H1 (cell line): ENCODE results near the gene TBC1D9B. TPM values are rescaled to one million over a fixed set of nuclear protein-coding genes. Genes with fewer than 3 reads are reported as not detected.

Experiments used
- CEBPB ChIP-seq: IDR thresholded peaks from 2 replicates; pipeline ENCODE4 v1.6.1; 2012; ENCODE audit warnings: low read depth, low read length
- KDM1A ChIP-seq: fragments of 200-600, 300-600 bp; sonication (generic); IDR thresholded peaks from 2 replicates; pipeline ENCODE4 v1.7.1; 2016; ENCODE audit warnings: mild to moderate bottlenecking, low read length, borderline replicate concordance
- NANOG ChIP-seq: IDR thresholded peaks from 2 replicates; pipeline ENCODE4 v1.6.1; 2011; ENCODE audit warnings: low read length, low read depth, mild to moderate bottlenecking, inconsistent platforms; ENCODE audit not compliant: insufficient read depth, poor library complexity, severe bottlenecking
- polyA plus RNA-seq, 7 experiments: library from polyadenylated mRNA; depleted of rRNA in 3 of 7; stranded (reverse) in 5 of 7; unstranded in 2 of 7; fragments of >200 nt in 5 of 7; fragments of 200-250 nt in 2 of 7; gene quantifications; 1 replicate in 5 of 7; 2 replicates in 1 of 7; 4 replicates in 1 of 7; pipeline versions ENCODE4 v1.2.1 to v1.2.3, GENCODE V29; 2011 to 2013; ENCODE audit warnings: missing spikeins in 2 of 7, mixed read lengths in 2 of 7
- total RNA-seq: library from RNA; stranded (reverse); fragmentation: NEBNext Ultra II Directional; extraction: Animal tissue kit (Norgen Biotek cat#: 25700); gene quantifications from 2 replicates; pipeline ENCODE4 v1.2.1, GENCODE V29; 2021
- TF ChIP-seq, protein P1 (sequence below): fragments of 300-600 bp; sonication (generic); IDR thresholded peaks from 2 replicates; pipeline ENCODE4 v1.7.1; 2012; ENCODE audit warnings: low read length, moderate library complexity, mild to moderate bottlenecking, inconsistent platforms; ENCODE audit not compliant: insufficient replicate concordance

TBC1D9B gene
- total and polyA plus RNA-seq, 2 of the 8 experiments (the other 6 are each of a cell fraction or from before 2014, with no cell fraction given) = 33.6 to 57.1 TPM

DNA sequence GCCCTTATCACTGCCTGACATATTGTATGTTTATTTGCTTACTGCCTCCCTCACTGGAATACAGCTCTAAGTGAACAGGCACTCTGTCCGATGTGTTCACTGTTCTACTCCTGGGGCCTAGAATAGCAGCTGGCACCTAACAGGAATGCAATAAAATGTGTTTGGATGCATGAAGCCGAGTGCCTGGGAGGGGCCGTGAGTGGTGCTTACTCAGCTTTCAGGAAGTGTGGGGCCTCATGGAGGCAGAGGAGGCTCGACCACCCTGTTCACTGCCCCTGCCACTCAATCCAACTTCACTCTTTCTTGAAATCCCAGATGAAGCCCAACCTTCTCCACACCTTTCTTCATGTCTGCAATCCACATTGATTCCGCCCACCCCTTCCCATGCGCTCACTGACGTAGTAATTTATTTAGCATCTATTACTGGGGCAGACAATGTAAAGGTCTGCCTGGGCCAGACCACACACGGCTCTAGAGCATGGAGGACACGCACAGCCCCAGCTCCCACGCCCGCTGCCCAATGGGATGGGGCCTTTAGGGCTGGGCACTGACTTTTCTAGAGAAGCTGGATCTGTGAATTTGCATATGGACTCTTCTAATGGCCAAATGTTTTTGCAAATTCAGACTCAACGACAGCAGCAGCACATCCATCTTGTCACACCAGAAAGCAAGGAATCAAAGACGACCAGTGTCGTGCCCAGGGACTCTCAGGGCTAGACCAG lies 21.3 kb downstream of the TBC1D9B start (continued):
- TF ChIP-seq CEBPB = no peak
- TF ChIP-seq, protein P1, sequence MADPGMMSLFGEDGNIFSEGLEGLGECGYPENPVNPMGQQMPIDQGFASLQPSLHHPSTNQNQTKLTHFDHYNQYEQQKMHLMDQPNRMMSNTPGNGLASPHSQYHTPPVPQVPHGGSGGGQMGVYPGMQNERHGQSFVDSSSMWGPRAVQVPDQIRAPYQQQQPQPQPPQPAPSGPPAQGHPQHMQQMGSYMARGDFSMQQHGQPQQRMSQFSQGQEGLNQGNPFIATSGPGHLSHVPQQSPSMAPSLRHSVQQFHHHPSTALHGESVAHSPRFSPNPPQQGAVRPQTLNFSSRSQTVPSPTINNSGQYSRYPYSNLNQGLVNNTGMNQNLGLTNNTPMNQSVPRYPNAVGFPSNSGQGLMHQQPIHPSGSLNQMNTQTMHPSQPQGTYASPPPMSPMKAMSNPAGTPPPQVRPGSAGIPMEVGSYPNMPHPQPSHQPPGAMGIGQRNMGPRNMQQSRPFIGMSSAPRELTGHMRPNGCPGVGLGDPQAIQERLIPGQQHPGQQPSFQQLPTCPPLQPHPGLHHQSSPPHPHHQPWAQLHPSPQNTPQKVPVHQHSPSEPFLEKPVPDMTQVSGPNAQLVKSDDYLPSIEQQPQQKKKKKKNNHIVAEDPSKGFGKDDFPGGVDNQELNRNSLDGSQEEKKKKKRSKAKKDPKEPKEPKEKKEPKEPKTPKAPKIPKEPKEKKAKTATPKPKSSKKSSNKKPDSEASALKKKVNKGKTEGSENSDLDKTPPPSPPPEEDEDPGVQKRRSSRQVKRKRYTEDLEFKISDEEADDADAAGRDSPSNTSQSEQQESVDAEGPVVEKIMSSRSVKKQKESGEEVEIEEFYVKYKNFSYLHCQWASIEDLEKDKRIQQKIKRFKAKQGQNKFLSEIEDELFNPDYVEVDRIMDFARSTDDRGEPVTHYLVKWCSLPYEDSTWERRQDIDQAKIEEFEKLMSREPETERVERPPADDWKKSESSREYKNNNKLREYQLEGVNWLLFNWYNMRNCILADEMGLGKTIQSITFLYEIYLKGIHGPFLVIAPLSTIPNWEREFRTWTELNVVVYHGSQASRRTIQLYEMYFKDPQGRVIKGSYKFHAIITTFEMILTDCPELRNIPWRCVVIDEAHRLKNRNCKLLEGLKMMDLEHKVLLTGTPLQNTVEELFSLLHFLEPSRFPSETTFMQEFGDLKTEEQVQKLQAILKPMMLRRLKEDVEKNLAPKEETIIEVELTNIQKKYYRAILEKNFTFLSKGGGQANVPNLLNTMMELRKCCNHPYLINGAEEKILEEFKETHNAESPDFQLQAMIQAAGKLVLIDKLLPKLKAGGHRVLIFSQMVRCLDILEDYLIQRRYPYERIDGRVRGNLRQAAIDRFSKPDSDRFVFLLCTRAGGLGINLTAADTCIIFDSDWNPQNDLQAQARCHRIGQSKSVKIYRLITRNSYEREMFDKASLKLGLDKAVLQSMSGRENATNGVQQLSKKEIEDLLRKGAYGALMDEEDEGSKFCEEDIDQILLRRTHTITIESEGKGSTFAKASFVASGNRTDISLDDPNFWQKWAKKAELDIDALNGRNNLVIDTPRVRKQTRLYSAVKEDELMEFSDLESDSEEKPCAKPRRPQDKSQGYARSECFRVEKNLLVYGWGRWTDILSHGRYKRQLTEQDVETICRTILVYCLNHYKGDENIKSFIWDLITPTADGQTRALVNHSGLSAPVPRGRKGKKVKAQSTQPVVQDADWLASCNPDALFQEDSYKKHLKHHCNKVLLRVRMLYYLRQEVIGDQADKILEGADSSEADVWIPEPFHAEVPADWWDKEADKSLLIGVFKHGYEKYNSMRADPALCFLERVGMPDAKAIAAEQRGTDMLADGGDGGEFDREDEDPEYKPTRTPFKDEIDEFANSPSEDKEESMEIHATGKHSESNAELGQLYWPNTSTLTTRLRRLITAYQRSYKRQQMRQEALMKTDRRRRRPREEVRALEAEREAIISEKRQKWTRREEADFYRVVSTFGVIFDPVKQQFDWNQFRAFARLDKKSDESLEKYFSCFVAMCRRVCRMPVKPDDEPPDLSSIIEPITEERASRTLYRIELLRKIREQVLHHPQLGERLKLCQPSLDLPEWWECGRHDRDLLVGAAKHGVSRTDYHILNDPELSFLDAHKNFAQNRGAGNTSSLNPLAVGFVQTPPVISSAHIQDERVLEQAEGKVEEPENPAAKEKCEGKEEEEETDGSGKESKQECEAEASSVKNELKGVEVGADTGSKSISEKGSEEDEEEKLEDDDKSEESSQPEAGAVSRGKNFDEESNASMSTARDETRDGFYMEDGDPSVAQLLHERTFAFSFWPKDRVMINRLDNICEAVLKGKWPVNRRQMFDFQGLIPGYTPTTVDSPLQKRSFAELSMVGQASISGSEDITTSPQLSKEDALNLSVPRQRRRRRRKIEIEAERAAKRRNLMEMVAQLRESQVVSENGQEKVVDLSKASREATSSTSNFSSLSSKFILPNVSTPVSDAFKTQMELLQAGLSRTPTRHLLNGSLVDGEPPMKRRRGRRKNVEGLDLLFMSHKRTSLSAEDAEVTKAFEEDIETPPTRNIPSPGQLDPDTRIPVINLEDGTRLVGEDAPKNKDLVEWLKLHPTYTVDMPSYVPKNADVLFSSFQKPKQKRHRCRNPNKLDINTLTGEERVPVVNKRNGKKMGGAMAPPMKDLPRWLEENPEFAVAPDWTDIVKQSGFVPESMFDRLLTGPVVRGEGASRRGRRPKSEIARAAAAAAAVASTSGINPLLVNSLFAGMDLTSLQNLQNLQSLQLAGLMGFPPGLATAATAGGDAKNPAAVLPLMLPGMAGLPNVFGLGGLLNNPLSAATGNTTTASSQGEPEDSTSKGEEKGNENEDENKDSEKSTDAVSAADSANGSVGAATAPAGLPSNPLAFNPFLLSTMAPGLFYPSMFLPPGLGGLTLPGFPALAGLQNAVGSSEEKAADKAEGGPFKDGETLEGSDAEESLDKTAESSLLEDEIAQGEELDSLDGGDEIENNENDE = no peak
- TF ChIP-seq NANOG = no peak
- TF ChIP-seq KDM1A = no peak
- TF ChIP-seq, all 59 proteins: peak for 0
